ENCODE measurements around the gene PTPRN2.

PTPRN2 gene

GRCh38 chr7:158252081-158252836 lies 335.4 kb downstream of the PTPRN2 start:
- no peak for DNase-seq (ENCODE audit: low read depth)

DNA sequence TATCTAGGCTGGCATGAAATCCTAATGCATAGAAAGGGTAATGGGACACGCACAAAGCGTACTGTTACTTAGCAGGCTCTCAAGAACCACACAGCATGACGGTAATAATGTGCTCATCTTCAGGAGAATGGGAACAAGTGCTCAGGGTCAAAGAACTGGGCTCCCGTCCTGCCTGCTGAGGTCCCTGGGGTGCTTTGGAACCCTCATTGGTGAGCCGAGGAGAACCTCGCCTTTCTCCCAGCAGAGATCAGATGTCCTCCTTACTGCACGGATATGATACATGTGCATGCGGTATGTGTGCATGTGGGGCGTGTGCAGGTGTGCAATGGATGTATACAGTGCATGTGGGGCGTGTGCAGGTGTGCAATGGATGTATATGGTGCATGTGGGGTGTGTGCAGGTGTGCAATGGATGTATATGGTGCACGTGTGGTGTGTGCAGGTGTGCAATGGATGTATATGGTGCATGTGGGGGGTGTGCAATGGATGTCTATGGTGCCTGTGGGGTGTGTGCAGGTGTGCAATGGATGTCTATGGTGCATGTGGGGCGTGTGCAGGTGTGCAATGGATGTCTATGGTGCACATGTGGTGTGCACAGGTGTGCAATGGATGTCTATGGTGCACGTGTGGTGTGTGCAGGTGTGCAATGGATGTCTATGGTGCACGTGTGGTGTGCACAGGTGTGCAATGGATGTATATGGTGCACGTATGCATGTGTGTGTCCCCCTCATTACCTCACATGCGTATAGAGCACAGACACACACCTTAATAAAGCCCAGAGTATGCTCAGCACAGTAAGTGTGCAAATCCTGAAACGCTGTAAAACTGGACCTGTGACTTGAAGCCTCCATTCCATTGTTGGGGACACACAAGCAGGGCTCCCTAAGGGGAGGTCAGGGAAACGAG lies 336.3 kb downstream of the PTPRN2 start:
- DNase-seq (ENCODE audit: low read depth) = no peak

DNA sequence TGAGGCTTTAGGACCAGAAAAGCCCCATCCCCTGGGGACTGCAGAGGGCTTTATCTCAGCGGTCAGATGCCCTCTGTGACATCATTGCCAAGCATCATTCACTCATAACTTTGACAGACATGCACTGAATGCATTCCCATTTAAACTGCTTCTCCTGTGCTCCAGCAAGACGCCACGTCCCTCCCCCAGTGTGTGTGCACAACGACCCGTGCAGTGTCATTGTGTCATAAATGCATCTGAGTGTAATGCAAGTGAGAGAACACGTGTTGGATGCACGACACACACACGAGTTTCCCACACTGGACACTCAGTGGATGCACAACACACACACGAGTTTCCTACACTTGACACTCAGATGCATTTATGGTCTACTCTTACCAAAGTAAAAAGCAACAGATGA lies 337.9 kb downstream of the PTPRN2 start:
- DNase-seq (ENCODE audit: low read depth) = no peak

DNA sequence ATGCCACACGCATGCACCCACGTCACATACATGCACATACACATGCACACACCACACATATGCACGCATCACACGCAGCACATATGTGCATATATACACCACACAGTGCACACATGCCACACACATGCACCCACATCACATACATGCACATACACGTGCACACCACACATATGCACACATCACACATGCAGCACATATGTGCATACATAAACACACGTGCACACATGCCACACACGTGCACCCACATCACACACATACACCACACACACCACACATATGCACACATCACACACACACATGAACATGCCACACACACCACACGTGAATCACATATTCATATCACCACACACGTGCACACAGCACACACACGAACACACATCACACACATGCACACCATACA lies 338.8 kb downstream of the PTPRN2 start:
- no peak for DNase-seq (ENCODE audit: low read depth)

GRCh38 chr7:158247758-158248487 lies 339.7 kb downstream of the PTPRN2 start:
- no peak for DNase-seq (ENCODE audit: low read depth)

DNA sequence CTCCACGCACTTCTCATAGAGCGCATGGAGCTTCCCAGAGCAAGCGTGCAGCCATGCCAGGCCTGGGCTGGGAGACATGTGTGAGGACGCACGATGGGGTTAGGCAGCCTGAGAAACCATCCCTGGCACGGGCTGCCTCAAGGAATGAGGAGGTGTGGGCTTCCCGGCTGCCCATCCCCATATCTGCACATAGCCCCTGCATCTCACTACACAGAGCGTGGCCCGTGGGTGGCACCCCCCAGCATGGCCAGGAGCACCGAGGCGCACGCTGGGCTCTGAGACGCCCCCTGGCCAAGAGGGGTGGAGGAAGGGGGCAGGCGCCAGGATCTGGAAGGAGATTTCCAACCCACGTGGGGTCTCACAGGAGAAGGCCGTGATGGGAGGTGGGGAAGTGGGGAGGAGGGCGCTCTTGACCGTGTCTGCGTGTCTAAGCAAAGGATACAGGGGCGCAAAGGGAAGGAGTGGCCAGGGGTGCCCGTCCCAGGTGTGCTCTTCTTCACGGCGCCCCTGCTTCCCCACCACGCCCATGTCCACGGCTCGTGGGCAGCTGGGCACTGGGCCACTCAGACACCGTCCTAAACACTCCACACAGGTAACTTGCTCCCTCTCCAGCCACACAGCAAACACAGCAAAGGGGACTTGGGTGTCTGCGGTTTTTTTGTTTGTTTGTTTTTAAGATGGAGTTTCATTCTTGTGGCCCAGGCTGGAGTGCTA lies 340.5 kb downstream of the PTPRN2 start:
- no peak for DNase-seq (ENCODE audit: low read depth)

GRCh38 chr7:158246272-158246959 lies 341.2 kb downstream of the PTPRN2 start:
- DNase-seq (ENCODE audit: low read depth) = no peak

DNA sequence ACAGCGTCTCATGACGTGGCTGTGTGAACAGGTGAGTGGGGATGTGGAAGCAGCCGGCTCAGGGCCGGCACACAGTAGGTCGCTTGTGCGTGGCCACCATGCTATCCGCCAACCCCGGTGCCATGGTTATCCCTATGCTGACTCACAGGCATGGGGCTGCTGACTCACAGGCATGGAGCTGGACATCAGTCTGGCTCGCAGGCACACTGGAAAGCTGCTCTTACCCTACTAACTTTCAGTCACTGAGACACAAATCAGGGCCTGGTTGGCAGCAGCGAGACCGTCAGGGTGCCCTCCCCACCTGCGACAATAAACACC lies 341.9 kb downstream of the PTPRN2 start:
- DNase-seq (ENCODE audit: low read depth) = no peak

GRCh38 chr7:158244873-158245723 lies 342.5 kb downstream of the PTPRN2 start:
- DNase-seq (ENCODE audit: low read depth) = no peak

DNA sequence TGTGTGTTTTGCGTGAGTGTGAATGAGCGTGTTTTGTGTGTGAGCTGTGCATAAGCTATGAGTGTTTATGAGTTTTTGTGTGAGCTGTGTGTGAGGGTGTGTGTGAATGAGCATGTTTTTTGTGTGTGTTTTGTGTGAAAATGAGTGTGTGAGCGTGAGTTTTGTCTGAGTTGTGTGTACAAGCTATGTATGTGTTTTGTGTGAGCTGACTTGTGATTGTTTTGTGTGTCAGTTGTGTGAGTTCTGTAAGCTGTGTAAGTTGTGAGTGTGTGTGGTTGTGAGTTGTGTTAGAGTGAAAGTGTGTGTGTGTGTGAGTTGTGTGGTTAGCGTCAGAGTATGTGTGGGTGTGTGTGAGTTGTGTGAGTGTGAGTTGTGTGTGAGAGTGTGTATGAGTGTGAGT lies 343.2 kb downstream of the PTPRN2 start:
- no peak for DNase-seq (ENCODE audit: low read depth)

GRCh38 chr7:158241919-158242318 lies 345.7 kb downstream of the PTPRN2 start:
- no peak for DNase-seq (ENCODE audit: low read depth)

- no peak for DNase-seq (ENCODE audit: low read depth)
These were observed 346.8 kb downstream of the PTPRN2 start for GRCh38 chr7:158240801-158241200.

DNA sequence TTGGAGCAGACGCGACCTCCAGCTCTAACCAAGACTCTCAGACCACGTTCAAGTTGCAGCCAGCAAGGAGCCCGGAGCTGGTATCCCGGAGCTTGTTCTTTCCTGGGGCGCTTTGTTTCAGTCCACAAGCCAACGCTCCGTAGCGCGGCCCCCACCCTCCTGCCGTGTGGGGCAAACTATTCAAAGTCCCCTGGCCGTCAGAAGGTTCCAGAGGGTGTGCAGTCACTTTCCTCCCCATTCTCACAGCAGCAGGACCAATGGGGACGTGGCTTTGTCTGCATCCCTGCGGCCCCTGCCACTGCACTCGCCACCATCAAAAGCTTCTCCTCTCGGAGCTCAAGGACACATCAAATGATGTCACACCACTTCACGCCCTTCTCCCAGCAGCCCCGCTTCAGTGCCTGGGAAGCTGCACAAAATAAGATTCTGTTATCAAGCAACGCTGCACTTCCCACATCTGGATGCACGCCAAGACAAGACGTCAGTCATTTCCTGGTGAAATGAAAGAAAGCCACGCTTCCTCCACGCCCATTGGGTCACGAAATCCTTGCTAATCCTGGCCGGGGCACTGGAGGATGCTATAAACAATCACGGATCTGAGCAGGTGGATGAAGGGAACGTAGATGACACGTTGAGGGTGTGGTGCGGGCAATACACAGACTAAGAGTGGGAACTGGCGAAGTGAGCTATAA lies 348.2 kb downstream of the PTPRN2 start:
- no peak for DNase-seq (ENCODE audit: low read depth)

- DNase-seq (ENCODE audit: low read depth) = no peak
These were observed 348.9 kb downstream of the PTPRN2 start for GRCh38 chr7:158238616-158239289.

DNA sequence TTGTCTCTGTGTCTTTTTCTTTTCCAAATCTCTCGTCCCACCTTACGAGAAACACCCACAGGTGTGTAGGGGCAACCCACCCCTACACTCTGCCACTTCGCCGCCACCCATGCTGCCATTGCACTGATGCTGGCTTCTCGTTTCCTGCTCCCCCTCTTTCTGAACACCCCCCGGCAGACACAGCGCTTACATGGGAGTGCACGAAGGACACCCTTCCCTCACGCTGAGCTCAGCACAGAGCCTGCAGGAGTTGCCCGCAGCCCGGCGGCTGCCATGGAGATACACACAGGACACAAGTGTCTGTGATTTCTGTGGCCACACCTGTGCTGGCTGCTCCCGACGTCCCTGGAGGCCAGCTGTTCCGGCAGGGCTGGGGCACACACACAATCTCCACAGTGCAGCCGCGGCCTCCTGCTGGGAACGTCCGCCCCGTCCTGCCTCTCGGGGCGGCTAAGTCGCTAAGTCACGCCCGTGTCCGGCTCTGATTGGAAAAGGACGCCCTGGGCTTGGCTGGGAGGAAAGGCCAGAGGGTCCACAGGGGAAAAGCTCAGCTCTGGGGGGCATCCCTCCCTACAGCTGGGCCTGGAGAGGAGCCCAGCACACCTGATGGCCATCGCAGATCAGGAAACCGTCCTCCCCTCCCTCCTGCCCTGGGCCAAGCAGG lies 349.8 kb downstream of the PTPRN2 start:
- DNase-seq (ENCODE audit: low read depth) = no peak

GRCh38 chr7:158236400-158236799 lies 351.2 kb downstream of the PTPRN2 start:
- DNase-seq (ENCODE audit: low read depth) = no peak

DNA sequence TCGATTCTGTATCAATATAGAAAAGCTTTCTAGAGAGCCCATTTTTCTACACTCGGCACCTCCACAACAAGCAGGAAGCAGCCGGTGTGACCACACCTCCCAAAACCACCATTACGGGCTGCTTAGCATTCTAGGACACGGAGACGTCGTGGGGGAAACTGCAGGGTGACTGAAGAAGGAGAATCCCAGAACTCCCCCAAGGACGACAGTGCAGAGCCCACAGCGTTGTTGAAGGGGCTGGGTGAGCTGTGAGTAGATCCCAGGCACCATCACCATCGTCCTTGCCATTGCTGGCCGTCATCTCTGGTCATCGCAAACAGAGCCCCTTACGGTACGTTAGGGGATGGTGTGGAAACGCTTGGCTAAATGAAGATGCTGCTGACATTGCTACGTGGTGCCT lies 351.8 kb downstream of the PTPRN2 start:
- DNase-seq (ENCODE audit: low read depth) = no peak

DNA sequence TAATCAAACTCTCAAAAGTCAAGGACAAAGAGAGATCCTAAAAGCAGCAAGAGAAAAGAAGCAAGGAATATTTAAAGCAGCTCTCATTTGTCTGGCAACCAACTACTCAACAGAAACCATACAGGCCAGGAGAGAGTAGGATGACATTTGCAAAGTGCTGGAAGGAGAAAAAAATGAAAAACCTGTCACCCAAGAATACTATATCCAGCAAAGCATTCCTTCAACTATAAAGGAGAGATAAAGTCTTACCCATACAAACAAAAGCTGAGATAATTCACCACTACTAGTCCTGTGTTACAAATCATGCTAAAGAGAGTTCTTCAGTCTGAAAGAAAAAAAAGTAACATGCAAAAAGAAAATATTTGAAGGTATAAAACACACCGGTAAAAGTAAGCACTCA lies 357.7 kb downstream of the PTPRN2 start:
- DNase-seq (ENCODE audit: low read depth) = no peak

DNA sequence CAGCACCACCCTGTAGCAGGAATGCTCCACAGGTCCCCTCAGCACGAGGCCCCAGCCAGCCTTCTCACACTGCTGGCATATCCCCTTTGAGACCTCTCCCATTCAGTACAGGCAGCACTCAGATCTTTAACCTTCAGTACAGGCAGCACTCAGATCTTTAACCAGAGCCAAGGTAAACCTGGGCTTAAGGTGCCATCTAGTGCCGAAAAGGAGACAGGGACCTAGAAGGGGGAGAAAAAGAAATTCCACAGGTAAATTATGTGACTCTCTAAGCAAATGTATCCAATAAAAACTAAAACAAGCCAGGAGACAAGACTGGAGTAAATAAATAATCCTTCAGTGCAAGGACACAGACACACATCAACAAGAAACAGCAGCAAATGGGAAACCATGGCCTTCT lies 358.6 kb downstream of the PTPRN2 start:
- DNase-seq (ENCODE audit: low read depth) = no peak
